OCI-LY7 (cell line): ENCODE data around the gene CFAP100. TPM values are rescaled to one million over a fixed set of nuclear protein-coding genes. Genes with fewer than 3 reads are reported as not detected.

Source experiments
- BruUV-seq: library from RNA; stranded (reverse); fragments of 400-500 nt; replicated peaks from 2 replicates; lab custom pipeline; 2021; lab: Mats Ljungman, UMichigan
- CTCF ChIA-PET: fragments of 300-600 bp; sonication (Branson Sonifier 250); formaldehyde crosslinking; loops from one replicate; lab custom pipeline; 2022; ENCODE audit warnings: antibody characterized with exemption; ENCODE audit not compliant: unreplicated experiment; lab: Charles Lee
- POLR2A ChIA-PET: fragments of 300-600 bp; sonication (Branson Sonifier 250); formaldehyde crosslinking; loops from one replicate; lab custom pipeline; 2022; ENCODE audit warnings: antibody characterized with exemption; lab: Charles Lee
- DNase-seq: peaks from one replicate; pipeline ENCODE4 v3.0.0-alpha.2; 2015; ENCODE audit warnings: low spot score
- H2AFZ ChIP-seq: fragments of 200-600 bp; sonication (generic), shearing (Covaris generic); 2 replicates; pipeline ENCODE4 v1.6.1; 2014; ENCODE audit warnings: mild to moderate bottlenecking, antibody characterized with exemption, low read length, moderate library complexity
- H3K27ac ChIP-seq: fragments of 200-600 bp; sonication (generic); 2 replicates; pipeline ENCODE4 v1.5.1; 2014; ENCODE audit warnings: mixed run types, low read depth, mild to moderate bottlenecking, moderate library complexity, low read length, inconsistent platforms; ENCODE audit not compliant: poor library complexity, severe bottlenecking
- H3K36me3 ChIP-seq: fragments of 200-600 bp; sonication (generic); 2 replicates; pipeline ENCODE4 v1.6.1; 2014; ENCODE audit warnings: mild to moderate bottlenecking, antibody characterized with exemption, low read length, moderate library complexity, mixed read lengths; ENCODE audit not compliant: insufficient read depth
- H3K4me1 ChIP-seq: fragments of 200-600 bp; sonication (generic); 2 replicates; pipeline ENCODE4 v1.5.1; 2014; ENCODE audit warnings: mild to moderate bottlenecking, low read length; ENCODE audit not compliant: insufficient read depth, poor library complexity, severe bottlenecking
- H3K4me2 ChIP-seq: fragments of 200-600 bp; sonication (generic); 2 replicates; pipeline ENCODE4 v1.6.1; 2014; ENCODE audit warnings: mild to moderate bottlenecking, low read length
- H3K4me3 ChIP-seq: fragments of 200-600 bp; sonication (generic); 2 replicates; pipeline ENCODE4 v1.5.1; 2014; ENCODE audit warnings: mild to moderate bottlenecking, low read depth, low read length; ENCODE audit not compliant: poor library complexity, severe bottlenecking
- H3K79me2 ChIP-seq: fragments of 200-600 bp; sonication (generic); 2 replicates; pipeline ENCODE4 v1.6.1; 2016; ENCODE audit warnings: low read depth, mild to moderate bottlenecking, low read length, moderate library complexity, mixed read lengths; ENCODE audit not compliant: insufficient read depth
- H3K9me2 ChIP-seq: fragments of 200-600 bp; sonication (generic); 2 replicates; pipeline ENCODE4 v1.6.1; 2016; ENCODE audit warnings: mild to moderate bottlenecking, low read length, mixed read lengths; ENCODE audit not compliant: insufficient read depth
- H3K9me3 ChIP-seq: fragments of 200-600 bp; sonication (generic); 2 replicates; pipeline ENCODE4 v1.6.1; 2014; ENCODE audit warnings: mild to moderate bottlenecking, mixed run types, low read length, mixed read lengths
- H4K20me1 ChIP-seq: fragments of 200-600 bp; sonication (generic); 2 replicates; pipeline ENCODE4 v1.6.1; 2014; ENCODE audit warnings: mild to moderate bottlenecking, antibody characterized with exemption, low read length, moderate library complexity, mixed read lengths; ENCODE audit not compliant: insufficient read depth
- CTCF ChIP-seq: fragments of 200-600 bp; sonication (generic); conservative IDR thresholded peaks from 2 replicates; pipeline ENCODE4 v1.5.1; 2014; ENCODE audit warnings: mild to moderate bottlenecking, antibody characterized with exemption, low read length, moderate library complexity, mixed read lengths
- EZH2phosphoT487 ChIP-seq: fragments of 200-600 bp; sonication (generic); IDR thresholded peaks from 2 replicates; pipeline ENCODE4 v1.6.1; 2018; ENCODE audit warnings: low read depth, borderline replicate concordance, mild to moderate bottlenecking, mixed run types, antibody characterized with exemption, low read length, moderate library complexity, mixed read lengths
- intact Hi-C: fragments of 100-400 bp; cut with micrococcal nuclease; formaldehyde crosslinking; loops from one replicate; pipeline ENCODE4 v1.10.0; 2022; ENCODE audit not compliant: unreplicated experiment
- total RNA-seq, 2 experiments: library from RNA; depleted of rRNA in 1 of 2; stranded (reverse); fragments of >200 nt in 1 of 2; shearing (Covaris generic) in 1 of 2; gene quantifications; 2 replicates each; pipeline ENCODE4 v1.2.3, GENCODE V29; 2014 to 2022

The CFAP100 gene
- total RNA-seq, 2 experiments from 2014 or later: not detected

GRCh38 chr3:126419886-126420786, 25.4 kb downstream of the CFAP100 start:
- no peaks in the 10 kb centered on the region for H4K20me1 ChIP-seq
- ChIA-PET CTCF (no interaction called here), POLR2A (no interaction called here)
- H3K9me3 ChIP-seq: no peaks in the 10 kb centered on the region
- no peak for TF ChIP-seq EZH2phosphoT487
- no peak for TF ChIP-seq CTCF
- H3K4me2 ChIP-seq: no peak overlapping the region
- no peak overlapping the region for H3K27ac ChIP-seq
- H3K9me2 ChIP-seq: no peaks in the 10 kb centered on the region
- BruUV-seq: no TSS peak
- no peak for DNase-seq
- intact Hi-C loops: no loop called here
- H2AFZ ChIP-seq: no peak overlapping the region
- no peaks in the 10 kb centered on the region for H3K79me2 ChIP-seq
- no peaks in the 10 kb centered on the region for H3K36me3 ChIP-seq
- H3K4me3 ChIP-seq: no peak overlapping the region
- H3K4me1 ChIP-seq: no peaks in the 10 kb centered on the region

- H2AFZ ChIP-seq: no peak overlapping the region
- H3K4me3 ChIP-seq: no peak overlapping the region
- no peaks in the 10 kb centered on the region for H3K4me1 ChIP-seq
- no peak for TF ChIP-seq EZH2phosphoT487
- TF ChIP-seq CTCF: no peak
- H3K79me2 ChIP-seq: no peaks in the 10 kb centered on the region
- intact Hi-C loops: no loop called here
- no peak overlapping the region for H3K27ac ChIP-seq
- no peak overlapping the region for H3K4me2 ChIP-seq
- no peaks in the 10 kb centered on the region for H3K9me2 ChIP-seq
- H3K36me3 ChIP-seq: no peaks in the 10 kb centered on the region
- POLR2A ChIA-PET: no interaction called here
- no peak for DNase-seq
- no peaks in the 10 kb centered on the region for H4K20me1 ChIP-seq
- CTCF ChIA-PET: no interaction called here
- H3K9me3 ChIP-seq: 0 out of 2 replicates have a peak, but pooled peaks cover 7% of the 10 kb centered on the region
- no TSS peak for BruUV-seq
Measured at GRCh38 chr3:126421573-126422119, 26.9 kb downstream of the CFAP100 start.

- Histone ChIP-seq H3K9me2 (no peaks in the 10 kb centered on the region), H2AFZ (no peak overlapping the region), H3K9me3 (0 out of 2 replicates have a peak, but pooled peaks cover 7% of the 10 kb centered on the region), H3K79me2 (no peaks in the 10 kb centered on the region), H3K27ac (no peak overlapping the region), H4K20me1 (no peaks in the 10 kb centered on the region), H3K4me1 (no peaks in the 10 kb centered on the region), H3K4me2 (no peak overlapping the region), H3K36me3 (no peaks in the 10 kb centered on the region), H3K4me3 (no peak overlapping the region)
- no TSS peak for BruUV-seq
- no peak for TF ChIP-seq EZH2phosphoT487
- TF ChIP-seq CTCF: no peak
- DNase-seq: no peak
- ChIA-PET POLR2A (no interaction called here), CTCF (no interaction called here)
- intact Hi-C loops: no loop called here
Measured at GRCh38 chr3:126422121-126422520, 27.4 kb downstream of the CFAP100 start.
